ENCODE measurements around the gene ESRRA. TPM values are rescaled to one million over a fixed set of nuclear protein-coding genes. Genes with fewer than 3 reads are reported as not detected.

ESRRA gene
- polyA plus RNA-seq, 2 of the 4 experiments (the other 2 are of a cell fraction): 15.2 to 35.5 TPM

- no peak overlapping the region for H3K4me2 ChIP-seq
- H3K27ac ChIP-seq: no peak overlapping the region
- ChIA-PET POLR2A (interaction anchor here (0.6 kb wide), 1 partner anchor 57 kb away, joined by 3 read pairs; the partner anchor contains the start of gene TRMT112), CTCF (interaction anchor here (13.4 to 16.0 kb wide), 2 partner anchors 13 to 43 kb away, joined by 220 read pairs; partner anchors contain the start of genes CATSPERZ, ESRRA, PLCB3 and PPP1R14B)
- FAIRE-seq: no peak
- peaks cover 4% of the 10 kb centered on the region; the same call in 1 of the 3 replicates for H3K4me1 ChIP-seq
- no peak for DNase-seq (ENCODE audit: low read depth in 1 of 2, low spot score in 1 of 2)
- no peaks in the 10 kb centered on the region for H3K9me3 ChIP-seq
- no peak for ATAC-seq
- no peak overlapping the region for H3K4me3 ChIP-seq
- 88% methylated on average over 6 of the region's 6 CpGs for WGBS (ENCODE audit: missing lambda C conversion rate)
- TF ChIP-seq BCL3 (IDR thresholded peaks at IDR 0.05): no peak
- TF ChIP-seq PBX3 (IDR thresholded peaks at IDR 0.05): no peak
- TF ChIP-seq EHMT2 (IDR thresholded peaks at IDR 0.05; ENCODE audit: low read depth): no peak
- no peak for TF ChIP-seq JUN (IDR thresholded peaks at IDR 0.05)
- no peak for TF ChIP-seq POLR2A (IDR thresholded peaks at IDR 0.05; ENCODE audit: low read length)
- TF ChIP-seq CTCF (IDR thresholded peaks at IDR 0.05): no peak
- TF ChIP-seq USF2 (IDR thresholded peaks at IDR 0.05): no peak
- TF ChIP-seq ZFP36 (IDR thresholded peaks at IDR 0.05; ENCODE audit: borderline replicate concordance, partially characterized antibody): no peak
- no peak for TF ChIP-seq TFCP2L1 (CRISPR knock-in tag; IDR thresholded peaks at IDR 0.05)
- no peak for TF ChIP-seq FOSB (CRISPR knock-in tag; IDR thresholded peaks at IDR 0.05)
- TF ChIP-seq ZNF302 (CRISPR knock-in tag; IDR thresholded peaks at IDR 0.05): no peak
- TF ChIP-seq SREBF2 (IDR thresholded peaks at IDR 0.05): no peak
- TF ChIP-seq HDAC2 (IDR thresholded peaks at IDR 0.05): no peak
- TF ChIP-seq ELK1 (IDR thresholded peaks at IDR 0.05; ENCODE audit: low read depth, low read length): no peak
- no peak for TF ChIP-seq FOSL2 (IDR thresholded peaks at IDR 0.05)
- TF ChIP-seq FOSL2 (CRISPR knock-in tag; IDR thresholded peaks at IDR 0.05): no peak
- no peak for TF ChIP-seq MAZ (IDR thresholded peaks at IDR 0.05; ENCODE audit: borderline replicate concordance, low read depth, low read length)
Measured at GRCh38 chr11:64260147-64260708, 45.1 kb upstream of the ESRRA start.

GRCh38 chr11:64261556-64262080, 43.7 kb upstream of the ESRRA start:
- Histone ChIP-seq H3K4me2 (no peak overlapping the region), H3K9me3 (no peaks in the 10 kb centered on the region), H3K4me3 (no peak overlapping the region), H3K27ac (no peak overlapping the region), H3K4me1 (peaks cover 2% of the 10 kb centered on the region; the same call in 1 of the 3 replicates)
- no peak for DNase-seq (ENCODE audit: low read depth in 1 of 2, low spot score in 1 of 2)
- no peak for ATAC-seq
- TF ChIP-seq E2F6 (IDR thresholded peaks at IDR 0.05; ENCODE audit: borderline replicate concordance, low read depth) (no peak), BCL3 (IDR thresholded peaks at IDR 0.05) (no peak), MAZ (IDR thresholded peaks at IDR 0.05; ENCODE audit: borderline replicate concordance, low read depth, low read length) (no peak), HOXB13 (CRISPR knock-in tag; IDR thresholded peaks at IDR 0.05; ENCODE audit: low read depth) (no peak), GATA3 (IDR thresholded peaks at IDR 0.05; ENCODE audit: borderline replicate concordance) (no peak), HDAC2 (IDR thresholded peaks at IDR 0.05) (no peak), TP53 (CRISPR knock-in tag; IDR thresholded peaks at IDR 0.05) (no peak), PHF8 (IDR thresholded peaks at IDR 0.05; ENCODE audit: borderline replicate concordance, low read depth) (no peak), NFE2L2 (conservative IDR thresholded peaks at IDR 0.05; ENCODE audit: low read length) (no peak), JUNB (IDR thresholded peaks at IDR 0.05) (no peak), CEBPB (IDR thresholded peaks at IDR 0.05) (no peak), BHLHE40 (IDR thresholded peaks at IDR 0.05; ENCODE audit: low read depth, low read length) (no peak), HEYL (CRISPR knock-in tag; IDR thresholded peaks at IDR 0.05) (no peak), POLR2A (IDR thresholded peaks at IDR 0.05; ENCODE audit: low read length) (no peak), RNF2 (IDR thresholded peaks at IDR 0.05; ENCODE audit: borderline replicate concordance, low read depth) (no peak), ATOH8 (CRISPR knock-in tag; IDR thresholded peaks at IDR 0.05; ENCODE audit: low read depth) (no peak)
- 93% methylated on average over 13 of the region's 18 CpGs for WGBS (ENCODE audit: missing lambda C conversion rate)
- POLR2A ChIA-PET: no interaction called here
- CTCF ChIA-PET: interaction anchor here (13.4 to 16.0 kb wide), 2 partner anchors 14 to 41 kb away, joined by 220 read pairs; partner anchors contain the start of genes CATSPERZ, ESRRA, PLCB3 and PPP1R14B
- FAIRE-seq: no peak

Measured in A549 (cell line).